Stimulated activated CD8-positive, alpha-beta memory T cell treated with anti-CD3 and anti-CD28 coated beads, Interleukin-2, amount 100 ng/mL, for 48 hours (primary cell): ENCODE results near the gene TMEM72.
A peak's percentile ranks its signal among the peaks of the same experiment; 100 is the strongest.

ENCODE experiments used
- DNase-seq, 2 donors: peaks; one replicate each; pipeline ENCODE4 v3.0.0-alpha.2; 2020; ENCODE audit warnings: low read depth in 2 of 2

TMEM72 gene

DNA sequence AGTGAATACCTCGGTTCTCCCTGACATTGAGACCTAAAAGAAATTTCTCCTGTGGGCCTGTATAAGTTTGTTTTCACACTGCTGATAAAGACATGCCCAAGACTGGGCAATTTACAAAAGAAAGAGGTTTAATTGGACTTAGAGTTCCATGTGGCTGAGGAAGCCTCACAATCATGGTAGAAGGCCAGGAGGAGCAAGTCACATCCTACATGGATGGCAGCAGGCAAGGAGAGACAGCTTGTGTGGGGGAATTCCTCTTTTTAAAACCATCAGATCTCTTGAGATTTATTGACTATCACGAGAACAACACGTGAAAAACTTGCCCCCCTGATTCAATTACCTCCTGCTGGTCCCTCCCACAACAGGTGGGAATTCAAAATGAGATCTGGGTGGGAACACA, 6.7 kb downstream of the TMEM72 start:
- DNase-seq: no peak

- no peak for DNase-seq
Observed at GRCh38 chr10:44920252-44920651, 9.1 kb downstream of the TMEM72 start.

- no peak for DNase-seq
Observed at GRCh38 chr10:44921061-44921460, 9.9 kb downstream of the TMEM72 start.

DNA sequence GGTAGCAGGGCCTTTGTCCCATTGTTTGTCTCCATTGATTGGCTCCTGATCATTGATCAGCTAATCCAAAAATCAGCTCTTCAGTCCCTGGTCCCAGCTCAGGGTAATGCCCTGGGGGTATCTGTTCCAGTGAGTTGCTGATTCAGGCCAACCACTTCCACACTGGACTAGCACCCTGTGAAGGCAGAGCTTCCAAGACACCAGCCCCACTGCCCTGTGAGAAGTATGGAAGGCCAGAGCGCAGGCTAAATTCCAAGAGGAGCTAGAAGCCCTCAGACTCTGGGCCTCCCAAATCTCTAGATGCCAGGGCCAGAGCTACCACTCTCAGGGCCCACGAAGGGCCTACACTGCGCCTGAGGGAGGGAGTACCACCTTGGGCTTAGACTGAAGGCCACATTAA, 10.4 kb downstream of the TMEM72 start:
- DNase-seq: no peak

- DNase-seq: no peak
Observed at GRCh38 chr10:44922021-44922420, 10.9 kb downstream of the TMEM72 start.

GRCh38 chr10:44922796-44923545, 11.8 kb downstream of the TMEM72 start:
- no peak for DNase-seq

DNA sequence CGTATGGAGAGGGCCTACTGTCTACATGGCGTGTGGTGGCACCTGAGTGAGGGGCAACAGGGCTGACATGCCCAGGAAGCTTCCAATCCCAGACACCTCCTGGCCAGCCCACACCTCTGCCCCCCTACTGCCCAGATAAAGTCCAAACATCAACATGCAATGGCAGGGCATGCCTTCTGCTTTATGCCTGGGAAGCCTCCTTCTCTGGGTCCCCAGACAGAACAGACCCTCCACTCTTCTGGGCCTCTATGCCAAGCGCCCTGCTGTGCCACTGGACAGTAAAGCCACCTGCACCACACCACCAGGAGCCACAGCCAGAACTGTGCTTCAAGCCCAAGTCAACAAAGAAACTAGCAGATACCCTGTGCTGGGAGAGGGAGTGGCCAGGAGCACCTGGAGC, 12.5 kb downstream of the TMEM72 start:
- DNase-seq: no peak

DNA sequence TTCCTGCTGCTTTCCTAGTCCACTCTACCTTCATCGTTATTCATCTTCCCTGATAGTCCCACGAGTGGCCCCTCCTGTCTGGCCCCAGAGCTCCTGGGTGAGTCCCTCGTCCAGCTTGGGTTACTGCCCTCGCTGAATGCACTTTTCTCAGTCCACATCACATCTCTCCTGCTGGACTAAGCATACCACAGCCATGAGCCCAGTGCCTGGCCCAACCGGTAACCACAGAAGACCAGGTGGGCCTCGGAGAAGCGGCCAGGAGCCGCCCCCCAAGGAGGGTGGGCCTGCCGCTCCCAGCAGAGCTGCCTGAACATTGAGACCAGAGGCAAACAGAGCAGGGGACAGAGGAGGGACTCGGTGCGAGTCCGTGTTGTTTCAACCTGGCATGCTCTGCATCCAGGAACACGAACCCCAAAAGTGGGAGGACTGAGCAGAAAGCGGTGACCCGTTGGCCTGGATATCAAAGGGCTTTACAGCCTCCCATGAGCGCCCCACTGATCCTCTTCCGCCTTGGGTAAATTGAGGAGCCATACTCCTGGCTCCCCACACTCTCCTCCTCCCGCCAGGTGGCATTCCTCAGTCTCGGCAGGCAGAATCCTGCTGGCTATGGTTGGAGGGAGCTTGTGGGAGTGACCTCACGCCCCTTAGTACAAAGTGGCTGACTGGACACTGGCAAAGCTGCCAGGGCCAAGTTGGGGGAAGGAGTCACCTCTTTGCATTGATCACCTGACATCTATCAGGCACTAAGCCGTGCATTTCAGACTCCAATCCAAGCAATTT, 13.3 kb downstream of the TMEM72 start:
- no peak for DNase-seq

DNA sequence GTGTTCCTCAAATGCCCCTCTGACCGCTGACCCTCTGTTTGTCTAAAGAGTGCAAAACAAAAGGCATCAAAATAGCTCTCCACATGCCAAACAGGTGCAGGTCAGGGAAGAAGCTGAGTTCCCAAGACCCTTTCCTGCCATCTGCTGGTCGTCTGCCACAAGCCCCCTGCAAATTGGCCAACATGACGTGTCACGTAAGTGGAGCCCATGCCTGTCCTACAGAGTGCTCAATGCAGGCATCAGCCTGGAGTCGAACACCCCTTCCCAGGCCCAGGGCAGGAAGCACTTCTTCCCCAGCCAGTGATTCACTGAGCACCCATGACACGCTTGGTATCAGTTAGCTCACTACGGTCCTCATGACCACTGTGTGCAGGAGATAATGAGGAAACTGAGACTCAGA, 14.1 kb downstream of the TMEM72 start:
- no peak for DNase-seq

- no peak for DNase-seq
Observed at GRCh38 chr10:44925811-44926750, 14.9 kb downstream of the TMEM72 start.

- DNase-seq: no peak
Observed at GRCh38 chr10:44926751-44927351, 15.7 kb downstream of the TMEM72 start.

- no peak for DNase-seq
Observed at GRCh38 chr10:44927352-44927751, 16.2 kb downstream of the TMEM72 start.

DNA sequence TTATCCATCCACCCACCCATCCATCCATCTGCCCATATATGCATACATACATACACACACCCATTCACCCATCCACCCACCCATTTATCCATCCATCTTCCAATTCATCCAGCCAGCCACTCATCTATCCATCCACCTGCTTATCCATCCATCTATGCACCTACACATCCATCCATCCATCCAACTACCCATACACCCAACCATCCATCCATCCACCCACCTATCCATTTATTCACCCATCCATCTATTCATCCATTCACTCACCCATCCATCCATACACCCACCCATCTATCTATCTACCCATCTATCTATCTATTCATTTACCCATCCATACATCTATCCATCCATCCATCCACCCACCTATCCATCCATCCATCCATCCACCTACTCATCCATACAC, 17.3 kb downstream of the TMEM72 start:
- DNase-seq: no peak

GRCh38 chr10:44929356-44930255, 18.5 kb downstream of the TMEM72 start:
- no peak for DNase-seq

DNA sequence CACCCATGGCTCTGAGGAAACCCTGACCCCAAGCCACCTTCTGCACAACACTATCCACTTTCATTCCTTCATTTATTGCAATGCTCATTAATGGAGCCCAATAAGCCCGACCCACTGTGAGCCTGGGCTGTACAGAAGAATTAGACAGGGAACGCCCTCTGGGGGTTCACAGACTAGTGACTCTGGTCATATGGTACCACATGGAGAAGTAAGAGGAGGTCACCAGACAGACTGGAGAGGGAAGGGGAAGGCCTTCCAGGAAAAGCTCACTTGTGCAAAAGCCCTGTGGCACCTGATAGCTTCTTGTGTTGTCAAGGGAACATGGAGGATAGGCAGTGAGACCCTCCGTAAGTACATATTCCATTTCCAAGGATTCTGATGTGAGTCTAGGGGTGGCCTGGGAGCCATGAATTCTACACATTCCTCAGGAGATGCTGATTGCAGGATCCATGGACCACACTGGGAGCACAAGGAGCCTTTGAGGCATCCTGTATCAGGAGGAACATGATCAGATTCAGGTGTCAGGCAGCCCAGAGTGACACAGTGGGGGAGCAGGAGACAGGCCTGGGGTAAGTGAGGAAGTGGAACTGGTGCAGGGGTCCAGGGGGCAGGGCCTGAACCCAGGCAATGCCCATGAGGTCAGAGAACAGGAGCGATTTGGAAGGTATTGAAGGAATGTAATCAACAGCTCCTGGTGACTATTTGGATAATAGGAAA, 19.9 kb downstream of the TMEM72 start:
- no peak for DNase-seq

GRCh38 chr10:44931621-44932516, 20.7 kb downstream of the TMEM72 start:
- no peak for DNase-seq

DNA sequence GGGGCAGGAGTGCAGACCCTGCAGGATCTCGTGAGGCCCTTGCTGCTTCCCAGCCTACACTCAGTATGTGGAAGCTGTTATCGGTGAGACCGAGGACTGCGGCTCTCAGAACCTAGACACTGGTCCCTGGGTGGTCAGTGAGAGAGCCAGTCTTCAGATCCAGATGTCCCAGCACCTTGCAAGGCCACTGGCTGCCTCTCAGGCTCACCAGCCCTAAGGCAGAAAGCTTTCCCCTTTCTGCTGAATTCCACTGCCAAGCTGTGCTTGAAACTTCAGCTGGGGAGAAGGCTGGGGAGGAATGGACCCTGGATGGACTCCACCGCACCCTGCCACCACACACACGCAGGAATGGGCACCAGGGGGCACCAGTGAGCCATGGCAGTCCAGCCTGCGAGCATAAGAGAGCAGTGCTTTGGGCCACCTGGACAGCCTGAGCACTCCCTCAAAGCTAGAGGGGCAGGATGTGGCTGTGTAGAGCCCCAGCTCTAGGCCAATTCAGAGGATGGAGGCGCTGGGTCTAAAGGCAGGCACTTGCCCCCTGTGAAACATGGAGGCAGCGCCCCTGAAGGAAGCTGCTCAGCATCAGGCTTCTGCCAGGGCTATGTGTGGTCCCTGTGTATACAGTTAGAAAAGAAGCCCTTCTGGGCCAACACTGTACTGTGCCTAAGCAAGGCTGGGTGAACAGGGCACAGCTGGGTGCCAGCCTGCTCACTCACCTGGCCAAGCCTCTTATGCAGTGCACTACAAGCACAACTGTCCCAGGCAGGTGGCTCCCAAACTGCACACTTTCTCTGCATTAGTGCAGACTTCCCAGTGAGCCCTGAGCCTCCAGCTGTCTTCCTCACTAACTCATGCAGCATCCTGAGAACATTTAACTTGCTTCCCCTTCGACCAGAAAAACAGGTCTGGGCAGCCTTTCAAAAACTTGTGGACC, 21.6 kb downstream of the TMEM72 start:
- DNase-seq: peak; percentile 81 to 84
